GM19438 (cell line): Measurements from ENCODE around the gene HTRA1.

Experiments
- ATAC-seq: cut with Tn5 transposase; IDR thresholded peaks from one replicate; pipeline ENCODE4 v1.9.1; 2021; ENCODE audit warnings: low read depth; ENCODE audit not compliant: unreplicated experiment

The HTRA1 gene

GRCh38 chr10:122549636-122550035, 88.3 kb downstream of the HTRA1 start:
- no peak for ATAC-seq

GRCh38 chr10:122550427-122550826, 89.1 kb downstream of the HTRA1 start:
- ATAC-seq, result no peak

- ATAC-seq, result no peak
Measured at GRCh38 chr10:122550983-122551382, 89.6 kb downstream of the HTRA1 start.

- ATAC-seq, result no peak
Measured at GRCh38 chr10:122551450-122551849, 90.1 kb downstream of the HTRA1 start.

GRCh38 chr10:122553341-122553740, 92.0 kb downstream of the HTRA1 start:
- no peak for ATAC-seq

- ATAC-seq, result no peak
Measured at GRCh38 chr10:122554131-122555036, 93.0 kb downstream of the HTRA1 start.

GRCh38 chr10:122555442-122555841, 94.1 kb downstream of the HTRA1 start:
- no peak for ATAC-seq

- ATAC-seq, result no peak
Measured at GRCh38 chr10:122557516-122557915, 96.2 kb downstream of the HTRA1 start.

GRCh38 chr10:122558452-122558851, 97.1 kb downstream of the HTRA1 start:
- no peak for ATAC-seq

- ATAC-seq, result no peak
Measured at GRCh38 chr10:122559228-122559627, 97.9 kb downstream of the HTRA1 start.

GRCh38 chr10:122560279-122560804, 99.0 kb downstream of the HTRA1 start, which contains the start of gene DMBT1:
DMBT1 (plus strand) TSS chr10:122560754; CDS start chr10:122560771, 17 bp downstream.
- no peak for ATAC-seq

- no peak for ATAC-seq
Measured at GRCh38 chr10:122561212-122561611, 99.9 kb downstream of the HTRA1 start.

GRCh38 chr10:122561792-122562191, 100.4 kb downstream of the HTRA1 start:
- no peak for ATAC-seq
